Prostate gland (tissue), 2 donors: ENCODE measurements around the gene ADAMTS10. TPM values are rescaled to one million over a fixed set of nuclear protein-coding genes. Genes with fewer than 3 reads are reported as not detected.
A peak's percentile ranks its signal among the peaks of the same experiment; 100 is the strongest.

Source experiments
- DNase-seq: peaks from one replicate; pipeline ENCODE4 v3.0.0-alpha.2; 2019; ENCODE audit warnings: low spot score
- H3K27ac ChIP-seq, 2 donors: fragments of 200-600 bp; sonication (generic); 2 replicates each; pipeline ENCODE4 v1.5.1; 2017 to 2019
- H3K27me3 ChIP-seq: fragments of 200-600 bp; sonication (generic); replicated peaks from 2 replicates; pipeline ENCODE4 v1.5.1; 2019; ENCODE audit not compliant: insufficient read depth
- H3K36me3 ChIP-seq, 2 donors: fragments of 200-600 bp; sonication (generic); 1 replicate in 1 of 2; 2 replicates in 1 of 2; pipeline versions ENCODE4 v1.5.1 to v1.8.1; 2017 to 2019
- H3K4me1 ChIP-seq: fragments of 200-600 bp; sonication (generic); replicated peaks from 2 replicates; pipeline ENCODE4 v1.5.1; 2019
- H3K4me3 ChIP-seq, 2 donors: fragments of 200-600 bp; sonication (generic); 2 replicates each; pipeline ENCODE4 v1.5.1; 2017 to 2019
- H3K9me3 ChIP-seq: fragments of 200-600 bp; sonication (generic); 2 replicates; pipeline ENCODE4 v1.5.1; 2017
- POLR2A ChIP-seq: fragments of 450-650 bp; IDR thresholded peaks from one replicate; pipeline ENCODE4 v1.6.1; 2016; ENCODE audit warnings: antibody characterized with exemption, mild to moderate bottlenecking
- POLR2AphosphoS5 ChIP-seq: sonication (generic); formaldehyde crosslinking; IDR thresholded peaks from one replicate; pipeline ENCODE4 v1.6.1; 2017; ENCODE audit warnings: antibody characterized with exemption
- WGBS: methylation state at CpG from one replicate; pipeline ENCODE4 v1.1.5; 2018; 5-methylcytosine and 5-hydroxymethylcytosine counted together
- intact Hi-C: fragments of 100-400 bp; cut with DNase I; formaldehyde crosslinking; loops from one replicate; pipeline ENCODE4 v1.14.2; 2022
- total RNA-seq, 2 donors: library from RNA; depleted of rRNA; stranded (reverse); fragments of >200 nt; gene quantifications; one replicate each; pipeline ENCODE4 v1.1.0, GENCODE V29; 2016
- TF ChIP-seq, protein P1 (sequence below), 4 experiments: fragments of 200-600 bp in 2 of 4; fragments of 450-650 bp in 2 of 4; sonication (generic) in 2 of 4; IDR thresholded peaks; 1 replicate in 3 of 4; 2 replicates in 1 of 4; pipeline ENCODE4 v1.5.1; 2016 to 2019; ENCODE audit warnings: antibody characterized with exemption in 4 of 4, mild to moderate bottlenecking in 2 of 4, moderate library complexity in 2 of 4

ADAMTS10 gene
- total RNA-seq, 2 donors from 2014 or later = 9.7 to 48.1 TPM

DNA sequence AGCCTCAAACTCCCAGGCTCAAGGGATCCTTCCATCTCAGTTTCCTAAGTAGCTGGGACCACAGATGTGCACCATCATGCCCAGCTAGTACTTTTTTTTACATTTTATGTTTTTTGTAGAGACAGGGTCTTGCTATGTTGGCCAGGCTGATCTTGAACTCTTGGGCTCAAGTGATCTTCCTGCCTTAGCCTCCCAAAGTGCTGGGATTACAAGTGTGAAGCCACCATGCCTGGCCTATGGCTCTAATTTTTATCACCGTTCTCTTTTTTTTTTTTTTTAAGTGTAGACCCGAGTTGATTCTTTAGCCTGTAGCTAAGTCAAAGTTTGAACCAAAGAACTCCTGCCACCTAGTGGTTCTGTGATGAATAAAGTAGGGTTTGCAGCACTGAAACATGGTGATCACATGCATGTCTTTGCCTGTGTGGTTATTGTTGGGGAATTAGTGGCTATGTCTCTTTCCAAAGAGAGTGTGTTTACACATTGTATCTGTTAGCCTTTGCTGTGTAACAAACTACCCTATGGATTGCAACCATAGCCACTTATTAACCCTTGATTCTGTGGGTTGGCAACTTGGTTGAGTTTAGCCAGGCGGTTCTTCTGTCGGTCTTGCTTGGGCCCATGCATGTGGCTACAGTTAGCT is 31.5 kb upstream of the ADAMTS10 start:
- H3K9me3 ChIP-seq = no peaks in the 10 kb centered on the region
- intact Hi-C loops = no loop called here
- no peak for DNase-seq
- 55% methylated on average over 4 of the region's 4 CpGs for WGBS
- TF ChIP-seq POLR2A (no peak), POLR2AphosphoS5 (no peak)
- TF ChIP-seq, protein P1, sequence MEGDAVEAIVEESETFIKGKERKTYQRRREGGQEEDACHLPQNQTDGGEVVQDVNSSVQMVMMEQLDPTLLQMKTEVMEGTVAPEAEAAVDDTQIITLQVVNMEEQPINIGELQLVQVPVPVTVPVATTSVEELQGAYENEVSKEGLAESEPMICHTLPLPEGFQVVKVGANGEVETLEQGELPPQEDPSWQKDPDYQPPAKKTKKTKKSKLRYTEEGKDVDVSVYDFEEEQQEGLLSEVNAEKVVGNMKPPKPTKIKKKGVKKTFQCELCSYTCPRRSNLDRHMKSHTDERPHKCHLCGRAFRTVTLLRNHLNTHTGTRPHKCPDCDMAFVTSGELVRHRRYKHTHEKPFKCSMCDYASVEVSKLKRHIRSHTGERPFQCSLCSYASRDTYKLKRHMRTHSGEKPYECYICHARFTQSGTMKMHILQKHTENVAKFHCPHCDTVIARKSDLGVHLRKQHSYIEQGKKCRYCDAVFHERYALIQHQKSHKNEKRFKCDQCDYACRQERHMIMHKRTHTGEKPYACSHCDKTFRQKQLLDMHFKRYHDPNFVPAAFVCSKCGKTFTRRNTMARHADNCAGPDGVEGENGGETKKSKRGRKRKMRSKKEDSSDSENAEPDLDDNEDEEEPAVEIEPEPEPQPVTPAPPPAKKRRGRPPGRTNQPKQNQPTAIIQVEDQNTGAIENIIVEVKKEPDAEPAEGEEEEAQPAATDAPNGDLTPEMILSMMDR (IDR thresholded peaks at IDR 0.05) = peak in 3 of 4 experiments; percentile 33 to 40 (median 35)
- peaks cover 4% of the 10 kb centered on the region for H3K27me3 ChIP-seq
- no peaks in the 10 kb centered on the region for H3K4me1 ChIP-seq
- no peaks in the 10 kb centered on the region for H3K36me3 ChIP-seq
- H3K4me3 ChIP-seq = no peak overlapping the region
- H3K27ac ChIP-seq = no peak overlapping the region

GRCh38 chr19:8641221-8641907 is 30.8 kb upstream of the ADAMTS10 start:
- DNase-seq = no peak
- TF ChIP-seq, protein P1 (IDR thresholded peaks at IDR 0.05) = no peak
- TF ChIP-seq POLR2AphosphoS5 = no peak
- Histone ChIP-seq H3K27ac (no peak overlapping the region), H3K27me3 (peaks cover under 1% of the 10 kb centered on the region), H3K4me1 (no peaks in the 10 kb centered on the region), H3K9me3 (no peaks in the 10 kb centered on the region), H3K4me3 (no peak overlapping the region), H3K36me3 (no peaks in the 10 kb centered on the region)
- intact Hi-C loops = no loop called here
- 73% methylated on average over 2 of the region's 2 CpGs for WGBS

DNA sequence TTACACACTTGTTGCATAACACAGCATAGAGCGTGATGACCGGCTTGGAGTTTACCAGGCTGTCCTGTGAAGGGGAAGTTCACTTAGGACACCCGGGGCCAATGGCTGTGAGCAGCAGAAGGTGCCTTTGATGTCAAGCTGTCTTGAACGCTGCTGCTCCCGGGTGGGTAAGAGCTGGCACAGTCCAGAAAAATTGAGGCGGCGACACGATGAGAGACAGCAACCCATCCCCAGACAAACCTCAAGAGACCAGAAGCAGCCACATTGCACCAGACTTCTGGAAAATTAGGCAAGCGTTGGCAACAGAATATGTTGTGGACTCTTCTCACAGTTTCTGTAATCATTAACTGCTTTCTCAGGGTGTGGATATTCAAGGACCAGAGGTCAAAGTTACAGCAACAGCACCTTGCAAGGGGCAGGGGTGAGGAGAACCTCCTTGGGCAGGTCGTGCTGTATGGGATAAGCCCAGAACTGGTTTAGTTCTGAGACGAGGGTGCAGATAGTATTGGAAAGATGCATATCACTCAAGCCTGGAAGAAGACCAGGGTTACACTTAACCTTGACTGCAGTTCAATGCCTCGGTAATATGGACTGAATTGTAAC is 30.0 kb upstream of the ADAMTS10 start:
- Histone ChIP-seq H3K36me3 (no peaks in the 10 kb centered on the region), H3K9me3 (no peaks in the 10 kb centered on the region), H3K27ac (no peak overlapping the region), H3K27me3 (no peaks in the 10 kb centered on the region), H3K4me3 (no peak overlapping the region), H3K4me1 (no peaks in the 10 kb centered on the region)
- intact Hi-C loops = no loop called here
- WGBS = 66% methylated on average over 12 of the region's 12 CpGs
- TF ChIP-seq, protein P1 (IDR thresholded peaks at IDR 0.05) = no peak
- TF ChIP-seq POLR2A (no peak), POLR2AphosphoS5 (no peak)
- no peak for DNase-seq

DNA sequence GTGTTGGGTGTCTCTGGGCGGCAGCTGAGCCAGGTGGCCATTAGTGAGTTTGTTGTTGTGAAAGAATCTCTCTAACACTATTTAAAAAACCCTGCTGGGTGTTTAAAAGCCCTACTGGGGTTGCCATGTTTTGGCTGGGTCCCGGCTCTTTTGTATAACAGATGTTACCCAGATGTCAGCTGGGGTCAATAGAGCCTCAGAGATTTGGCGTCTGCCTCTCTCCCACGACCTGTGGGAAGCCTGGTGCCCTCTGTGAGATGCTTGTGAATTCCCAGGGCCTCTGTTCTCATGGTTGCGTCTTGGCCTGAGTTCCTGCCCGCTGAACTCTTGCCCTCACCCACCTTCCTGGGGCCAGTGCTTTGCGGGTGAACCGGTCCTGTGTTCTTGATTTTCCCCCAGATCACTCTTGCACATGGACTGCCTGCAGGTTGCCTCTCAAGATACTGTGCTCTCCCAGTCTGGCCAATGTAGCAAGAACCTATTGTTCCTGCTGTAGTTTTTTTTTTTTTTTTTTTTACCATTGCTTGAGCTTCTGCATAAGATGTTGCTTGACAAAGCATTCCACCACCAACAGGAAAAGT is 29.4 kb upstream of the ADAMTS10 start:
- 40% methylated on average over 8 of the region's 8 CpGs for WGBS
- no peaks in the 10 kb centered on the region for H3K27me3 ChIP-seq
- no peaks in the 10 kb centered on the region for H3K36me3 ChIP-seq
- no peaks in the 10 kb centered on the region for H3K9me3 ChIP-seq
- DNase-seq = no peak
- H3K4me3 ChIP-seq = no peak overlapping the region
- TF ChIP-seq, protein P1 (IDR thresholded peaks at IDR 0.05) = no peak
- TF ChIP-seq POLR2AphosphoS5 (no peak), POLR2A (no peak)
- H3K27ac ChIP-seq = no peak overlapping the region
- intact Hi-C loops = no loop called here
- H3K4me1 ChIP-seq = no peaks in the 10 kb centered on the region
